ENCODE data around the gene GHR.

The GHR gene

DNA sequence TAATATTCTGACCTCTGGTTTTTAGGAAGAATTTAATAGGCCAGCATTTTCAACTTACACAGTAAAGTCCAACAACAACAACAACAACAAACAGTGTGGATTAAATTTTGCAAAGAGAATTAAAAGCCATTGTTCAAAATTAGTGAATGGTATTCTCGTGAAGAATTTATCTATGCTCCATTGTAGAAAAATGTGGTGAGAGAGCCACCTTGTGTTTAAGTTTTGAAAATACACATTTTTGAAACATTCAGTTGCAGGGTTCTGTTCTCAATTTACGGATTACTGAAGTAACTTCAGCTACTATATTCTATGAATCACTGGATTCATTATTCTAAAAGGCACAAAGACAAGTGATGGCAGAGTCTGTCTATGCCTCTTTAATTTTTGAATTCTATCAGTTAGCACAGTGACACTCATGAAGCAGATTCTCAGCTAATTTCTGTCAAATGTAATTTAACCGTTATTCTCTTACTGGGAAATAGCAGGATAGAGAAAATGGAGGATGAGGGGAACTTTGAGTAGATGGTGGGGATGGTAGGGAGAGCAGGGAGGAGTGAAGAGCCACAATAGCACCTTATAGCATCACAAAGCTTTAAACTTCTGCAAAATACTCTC lies 344.4 kb downstream of the GHR start:
- peak; percentile 41 for TF ChIP-seq CTCF (IDR thresholded peaks at IDR 0.05; ENCODE audit: low read depth, low read length)
- DNase-seq (ENCODE audit: extremely low read depth, low read depth): peak; percentile 10

DNA sequence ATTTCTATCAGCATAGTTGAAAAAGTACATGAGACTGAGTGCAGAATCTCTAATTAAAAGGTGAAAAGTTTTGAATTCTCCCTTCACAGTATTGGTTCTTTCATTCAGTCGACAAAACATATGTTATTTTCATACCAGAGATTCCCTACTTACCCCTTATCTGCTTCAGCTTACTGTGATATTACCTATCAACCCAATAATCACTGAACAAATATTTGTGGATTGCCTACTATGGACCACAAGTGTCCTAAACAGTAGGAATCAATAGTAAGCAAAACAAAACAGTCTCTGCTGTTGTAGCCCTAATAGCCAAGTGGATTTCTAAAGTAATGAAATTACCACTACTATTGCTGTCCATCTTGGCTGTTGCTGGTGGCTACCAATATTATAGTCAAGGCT lies 344.9 kb downstream of the GHR start:
- TF ChIP-seq CTCF (IDR thresholded peaks at IDR 0.05; ENCODE audit: low read depth, low read length): no peak
- no peak for DNase-seq (ENCODE audit: extremely low read depth, low read depth)

DNA sequence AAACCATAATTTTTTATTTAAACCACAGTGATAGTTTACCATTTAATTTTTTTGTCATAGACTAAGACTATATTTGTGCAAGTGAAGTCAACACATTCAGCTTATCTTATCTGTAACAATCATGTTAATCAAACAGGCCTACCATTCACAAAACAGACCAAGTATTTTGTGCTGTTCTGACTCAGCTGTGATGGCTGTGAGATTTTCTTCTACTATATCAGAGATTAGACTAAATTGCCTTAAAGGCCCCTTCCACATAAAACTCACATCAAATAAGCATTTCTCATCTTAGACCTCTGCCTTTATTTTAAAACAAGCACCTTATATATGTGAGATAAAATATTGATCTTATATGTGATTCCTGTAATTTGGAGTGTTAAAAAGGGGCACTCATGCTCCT lies 346.8 kb downstream of the GHR start:
- TF ChIP-seq CTCF (IDR thresholded peaks at IDR 0.05; ENCODE audit: low read depth, low read length): no peak
- no peak for DNase-seq (ENCODE audit: extremely low read depth, low read depth)

Data from AG09319 (cell line).